ENCODE data around the gene TMEM11.

TMEM11 gene

DNA sequence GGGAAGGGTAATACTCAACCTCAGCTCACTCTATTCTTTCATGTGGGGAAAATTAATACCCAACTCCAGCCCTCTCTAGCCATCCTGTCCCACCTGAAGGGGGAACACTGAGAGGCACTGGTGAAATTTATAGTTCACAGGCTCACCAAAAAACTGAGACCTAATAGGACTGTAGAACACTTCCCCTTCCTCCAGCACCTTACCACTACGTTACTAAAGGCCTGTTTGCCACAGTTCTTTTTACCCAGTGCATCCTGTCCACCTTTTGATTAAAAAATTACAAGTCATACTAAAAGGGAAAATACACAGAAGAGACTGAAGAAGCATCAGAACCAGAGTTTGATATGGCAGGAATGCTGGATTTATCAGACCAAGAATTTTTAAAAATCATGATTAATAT, 61.2 kb downstream of the TMEM11 start:
- DNase-seq = no peak

DNA sequence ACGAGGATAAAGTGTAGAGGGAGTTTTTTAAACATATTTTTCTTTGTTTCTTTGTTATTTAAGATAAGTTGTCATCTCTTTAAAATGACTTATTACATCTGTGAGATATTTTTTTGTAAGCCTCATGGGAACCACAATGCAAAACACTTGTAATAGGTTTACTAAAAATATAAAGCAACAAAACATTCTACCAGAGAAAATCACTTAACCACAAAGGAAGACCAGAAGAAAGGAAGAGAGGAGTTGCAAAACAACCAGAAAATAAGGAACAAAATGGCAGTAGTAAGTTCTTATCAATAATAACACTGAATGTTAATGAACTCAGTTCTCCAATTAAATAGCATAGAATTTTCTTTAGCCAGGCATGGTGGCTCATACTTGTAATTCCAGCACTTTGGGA, 64.3 kb downstream of the TMEM11 start:
- DNase-seq = no peak
